ENCODE measurements around the gene HOOK1.
"Not testable (repeated sequence)": the region's sequence is repeated elsewhere in the genome, so short reads cannot be mapped to it uniquely, and the experiment has no call there.

The HOOK1 gene

DNA sequence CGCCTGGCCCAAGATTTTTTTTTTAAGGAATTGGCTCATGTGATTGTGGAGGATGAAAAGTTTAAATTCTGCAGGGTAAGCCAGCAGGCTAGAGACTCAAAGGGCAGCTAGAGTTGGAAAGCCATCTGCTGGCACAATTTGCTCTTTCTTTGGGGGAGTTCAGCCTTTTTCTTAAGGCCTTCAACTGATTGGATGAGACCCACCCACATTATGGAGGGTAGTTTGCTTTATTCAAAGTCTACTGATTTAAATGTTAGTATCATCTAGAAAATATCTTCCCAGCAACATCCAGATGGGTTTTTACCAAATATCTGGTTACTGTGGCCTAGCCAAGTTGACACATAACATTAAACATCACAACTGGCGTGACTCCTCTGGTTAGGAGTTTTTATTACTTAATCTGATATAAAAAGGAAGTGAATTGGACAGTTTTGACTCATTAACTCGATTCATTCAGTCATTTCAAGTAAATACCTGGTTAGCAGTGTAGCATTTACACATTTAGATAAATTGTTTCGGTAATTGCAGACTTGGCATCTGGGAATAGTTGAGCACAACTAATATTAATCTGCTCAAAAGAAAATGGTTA lies 12.4 kb downstream of the HOOK1 start:
- FAIRE-seq: peak; percentile 94

DNA sequence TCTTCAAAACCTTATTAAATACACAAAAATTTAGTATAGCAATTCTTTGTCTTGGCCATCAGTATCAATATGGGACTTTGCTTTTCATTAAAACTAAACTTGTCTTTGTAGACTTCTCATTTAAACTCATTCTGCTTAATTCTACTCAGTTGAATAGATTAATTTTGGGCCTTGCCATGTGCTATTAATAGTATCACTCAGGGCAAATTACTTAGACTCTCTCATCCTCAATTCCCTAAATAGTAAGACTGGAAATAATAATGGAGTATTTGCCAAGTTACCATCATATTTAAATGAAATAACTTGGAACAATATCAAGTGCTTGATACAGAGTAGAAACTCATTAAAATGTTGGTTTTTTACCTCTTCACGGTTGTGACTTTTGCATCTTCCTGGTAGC lies 13.4 kb downstream of the HOOK1 start:
- peak; percentile 51 for FAIRE-seq

DNA sequence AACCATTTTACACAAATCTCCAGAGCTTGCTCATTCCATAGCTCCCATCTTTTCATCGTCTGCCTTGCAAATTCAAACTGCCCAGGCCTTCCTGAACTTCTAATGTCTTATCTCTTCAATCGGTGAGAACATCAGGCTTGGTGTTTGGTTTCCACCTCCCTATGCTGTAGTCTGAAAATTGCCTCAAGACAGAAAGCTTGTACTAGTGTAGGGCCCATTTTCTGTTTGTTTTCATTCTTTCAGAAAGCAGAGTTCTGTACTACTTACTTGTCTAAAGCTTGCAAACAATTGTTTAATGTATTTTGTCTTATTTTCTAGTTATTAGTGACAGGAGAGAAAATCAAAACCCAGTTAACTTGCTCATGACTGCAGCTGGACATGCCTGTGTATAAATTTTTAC lies 16.8 kb downstream of the HOOK1 start:
- FAIRE-seq: no peak

DNA sequence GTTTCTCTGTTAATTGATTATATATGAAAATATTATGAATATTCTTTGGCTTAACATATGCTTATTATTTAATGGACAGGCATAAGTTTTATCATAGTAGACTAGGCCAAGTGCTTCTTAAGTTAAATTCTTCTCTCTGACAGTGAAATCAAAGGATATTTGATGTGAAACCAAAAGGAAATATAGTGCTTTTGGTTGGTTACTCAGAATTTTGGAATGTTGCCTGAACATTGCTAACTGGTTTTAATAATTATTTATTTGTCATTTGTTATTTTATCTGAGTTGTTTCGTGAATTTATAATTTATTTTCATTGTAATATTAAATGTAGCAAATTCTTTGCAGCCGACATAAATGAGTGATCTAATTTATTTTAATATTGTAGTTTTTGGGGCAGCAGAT lies 18.3 kb downstream of the HOOK1 start:
- FAIRE-seq: peak; percentile 95

DNA sequence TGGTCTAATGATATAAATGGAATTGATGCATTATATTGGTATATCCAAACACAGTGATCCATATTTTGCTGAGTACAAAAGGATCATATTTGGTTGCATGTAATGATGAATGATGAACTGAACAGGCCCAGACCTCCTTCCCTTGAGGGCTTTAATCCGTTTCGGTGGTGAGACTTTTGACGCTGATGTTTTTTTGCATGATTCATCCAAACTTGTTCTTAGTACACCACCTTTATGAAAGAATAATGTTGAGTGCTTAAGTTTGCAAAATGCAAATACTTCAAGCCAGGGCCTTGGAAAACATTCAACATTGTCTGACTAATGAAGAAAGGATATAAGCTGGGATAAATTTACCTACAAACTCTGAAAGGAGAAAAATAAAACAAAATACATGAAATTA lies 19.2 kb downstream of the HOOK1 start:
- FAIRE-seq: peak; percentile 62

DNA sequence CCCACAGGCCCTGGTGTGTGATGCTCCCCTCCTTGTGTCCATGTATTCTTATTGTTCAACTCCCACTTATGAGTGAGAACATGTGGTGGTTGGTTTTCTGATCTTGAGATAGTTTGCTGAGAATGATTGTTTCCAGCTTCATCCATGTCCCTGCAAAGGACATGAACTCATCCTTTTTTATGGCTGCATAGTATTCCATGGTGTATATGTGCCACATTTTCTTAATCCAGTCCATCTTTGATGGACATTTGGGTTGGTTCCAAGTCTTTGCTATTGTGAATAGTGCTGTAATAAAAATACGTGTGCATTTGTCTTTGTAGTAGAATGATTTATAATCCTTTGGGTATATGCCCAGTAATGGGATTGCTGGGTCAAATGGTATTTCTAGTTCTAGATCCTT lies 23.1 kb downstream of the HOOK1 start:
- FAIRE-seq: not testable (repeated sequence)

DNA sequence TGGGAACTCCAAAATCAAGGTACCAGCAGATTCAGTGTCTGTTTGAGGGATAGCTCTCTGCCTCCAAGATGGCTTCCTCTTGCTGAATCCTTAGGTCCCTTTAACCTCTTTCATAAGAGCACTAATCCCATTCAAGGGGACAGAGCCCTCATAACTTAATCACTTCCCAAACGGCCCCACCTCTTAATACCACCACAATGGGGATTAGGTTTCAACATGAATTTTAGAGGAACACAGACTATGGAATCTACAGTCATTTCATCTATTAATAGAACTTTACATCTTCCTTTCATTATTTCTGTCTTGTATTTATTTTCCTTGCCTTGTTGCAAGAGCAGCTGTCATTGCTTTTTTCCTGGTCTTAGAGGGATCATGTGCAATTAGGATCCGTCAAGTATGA lies 30.3 kb downstream of the HOOK1 start:
- no peak for FAIRE-seq

DNA sequence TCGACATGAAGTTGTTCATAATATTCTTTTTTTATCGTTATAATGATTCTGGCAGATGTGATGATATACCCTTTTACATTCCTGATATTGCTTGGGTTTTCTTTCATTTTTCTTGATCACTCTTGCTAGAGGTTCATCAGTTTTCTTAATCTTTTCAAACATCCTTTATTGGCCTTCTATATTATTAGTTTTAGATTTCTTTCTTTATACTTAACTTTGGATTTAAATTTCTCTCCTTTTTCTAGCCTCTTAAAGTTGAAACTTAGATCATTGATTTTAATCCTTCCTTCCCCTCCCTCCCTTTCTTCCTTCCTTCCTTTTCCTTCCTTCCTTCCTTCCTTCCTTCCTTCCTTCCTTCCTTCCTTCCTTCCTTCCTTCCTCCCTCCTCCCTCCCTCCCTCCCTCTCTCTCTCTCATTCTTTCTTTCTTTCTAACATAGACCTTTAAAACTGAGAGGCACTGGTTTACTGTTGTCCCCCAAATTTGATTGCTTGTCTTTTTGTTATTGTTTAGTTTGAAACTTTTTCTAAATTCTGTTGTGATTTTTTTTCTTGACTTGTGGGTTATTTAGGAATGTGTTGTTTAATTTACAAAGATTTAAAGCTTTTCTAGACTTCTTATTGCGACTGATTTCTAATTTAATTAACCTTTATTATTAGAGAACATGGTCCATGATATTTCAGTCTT lies 31.6 kb downstream of the HOOK1 start:
- peak; percentile 82 for FAIRE-seq

DNA sequence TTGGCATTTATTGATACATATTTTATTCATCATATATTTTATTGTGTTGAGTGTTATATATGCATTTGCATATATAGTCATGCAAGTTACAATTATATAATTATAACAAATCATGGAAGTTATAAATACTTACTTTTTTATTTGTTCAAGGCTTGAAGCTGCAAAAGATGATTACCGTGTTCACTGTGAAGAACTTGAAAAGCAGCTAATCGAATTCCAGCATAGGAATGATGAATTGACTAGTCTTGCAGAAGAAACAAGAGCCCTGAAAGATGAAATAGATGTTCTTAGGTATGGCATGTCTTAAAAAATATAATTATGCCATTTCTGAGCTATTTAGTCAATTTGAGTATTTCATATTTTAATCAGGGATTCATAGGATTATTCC lies 32.1 kb downstream of the HOOK1 start:
- no peak for FAIRE-seq

DNA sequence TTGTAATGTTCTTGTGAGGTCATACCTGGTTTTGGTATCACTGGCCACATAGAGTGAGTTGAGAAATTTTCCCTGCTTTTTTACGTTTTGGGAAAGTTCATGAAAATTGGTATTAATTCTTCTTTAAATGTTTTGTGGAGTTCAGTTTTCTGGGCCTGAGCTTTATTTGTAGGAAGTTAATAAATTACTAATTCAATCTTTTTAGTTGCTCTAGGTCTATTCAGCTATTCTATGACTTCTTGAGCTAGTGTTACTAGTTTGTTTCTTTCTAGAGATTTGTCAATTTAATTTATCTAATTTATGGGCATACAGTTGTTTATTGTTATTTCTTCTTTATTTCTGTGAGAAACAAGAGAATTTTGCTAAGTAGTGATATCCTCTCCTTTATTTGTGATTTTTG lies 37.4 kb downstream of the HOOK1 start:
- FAIRE-seq: peak; percentile 75

DNA sequence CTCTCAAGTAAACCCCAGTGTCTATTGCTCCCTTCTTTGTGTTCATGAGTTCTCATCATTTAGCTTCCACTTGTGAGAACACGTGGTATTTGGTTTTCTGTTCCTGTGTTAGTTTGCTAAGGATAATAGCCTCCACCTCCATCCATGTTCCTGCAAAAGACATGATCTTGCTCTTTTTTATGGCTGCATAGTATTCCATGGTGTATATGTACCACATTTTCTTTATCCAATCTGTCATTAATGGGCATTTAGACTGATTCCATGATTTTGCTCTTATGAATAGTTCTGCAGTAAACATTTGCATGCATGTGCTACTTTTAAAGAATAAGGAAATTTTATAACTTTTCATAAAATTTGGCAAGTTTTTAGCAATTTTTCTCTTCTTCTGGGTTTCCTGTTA lies 40.5 kb downstream of the HOOK1 start:
- not testable (repeated sequence) for FAIRE-seq

DNA sequence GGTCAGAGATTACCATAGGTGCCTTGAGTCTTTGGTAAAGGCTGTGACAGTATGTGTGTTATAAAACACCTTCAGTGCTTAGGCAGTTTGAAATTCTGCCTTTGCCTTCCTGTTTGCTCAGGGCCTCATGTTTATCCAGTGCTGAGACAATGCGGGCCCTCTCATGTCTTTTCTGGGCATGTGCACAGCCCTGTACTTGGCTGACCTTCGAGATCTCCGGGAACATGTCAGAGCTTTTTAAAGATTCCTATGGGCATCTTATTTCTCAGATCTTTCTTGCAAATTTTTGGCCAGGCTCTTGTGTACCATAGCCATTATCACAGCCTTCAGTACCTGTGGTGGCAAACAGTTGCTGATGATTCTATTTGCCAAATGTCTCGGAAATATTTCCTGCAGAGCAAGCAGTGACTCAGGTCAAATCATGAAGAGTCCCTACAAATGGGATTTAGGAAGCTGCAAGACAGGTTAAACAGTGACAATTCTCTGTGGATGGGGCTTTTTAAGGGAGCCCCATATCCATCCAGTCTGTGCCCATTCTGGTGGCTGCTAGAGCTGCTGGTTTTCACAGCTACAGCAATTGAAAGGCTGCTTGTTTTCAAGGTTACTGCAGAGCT lies 42.1 kb downstream of the HOOK1 start:
- FAIRE-seq: peak; percentile 97

DNA sequence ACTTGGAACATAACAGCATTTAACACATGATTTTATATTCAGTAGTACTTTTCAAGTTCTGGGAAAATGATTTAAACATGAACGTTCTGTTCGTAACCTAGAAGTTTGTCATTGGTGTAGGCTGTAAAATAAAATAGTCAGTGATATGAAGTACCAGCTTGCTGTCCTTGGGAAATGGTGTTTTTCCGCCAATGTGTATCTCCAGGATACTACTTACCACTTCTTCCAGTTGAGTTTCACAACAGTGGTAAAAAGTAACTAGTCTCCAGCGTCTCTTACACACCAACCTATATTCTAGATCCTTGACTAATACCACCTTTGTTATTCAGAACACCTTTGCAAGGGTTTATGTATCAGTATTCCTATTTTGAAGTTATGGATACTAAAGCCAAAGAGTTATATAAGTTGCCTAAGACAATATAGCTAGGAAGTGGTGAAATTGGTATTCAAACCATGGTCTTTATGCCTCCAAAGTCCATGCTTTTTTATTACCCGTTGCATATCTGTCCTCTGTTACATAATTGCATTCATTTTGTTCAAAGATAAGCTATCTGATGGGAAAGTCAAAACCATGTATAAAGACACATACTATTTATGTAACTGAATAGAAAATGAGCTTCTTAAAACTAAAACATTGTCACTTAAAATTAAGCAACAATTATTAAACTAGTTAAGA lies 43.1 kb downstream of the HOOK1 start:
- FAIRE-seq: peak; percentile 58

DNA sequence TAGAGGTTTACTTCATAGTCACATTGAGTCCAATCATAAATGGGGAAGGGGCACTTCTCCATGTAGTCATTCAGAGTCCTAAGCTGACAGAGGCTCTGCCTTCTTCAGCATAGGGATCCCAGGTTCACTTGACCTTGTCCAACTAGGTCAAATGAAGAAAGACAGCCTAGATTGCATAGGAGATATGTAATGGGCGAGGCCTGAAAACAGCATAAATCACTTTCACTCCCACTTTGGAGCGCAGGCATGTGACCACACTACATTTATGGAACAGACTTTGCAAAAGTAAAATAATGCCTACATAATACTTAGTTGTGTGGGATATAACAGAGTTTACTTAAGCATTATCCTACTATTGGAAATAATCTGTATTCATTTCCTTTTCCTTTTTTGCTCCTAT lies 51.7 kb downstream of the HOOK1 start:
- FAIRE-seq: no peak

DNA sequence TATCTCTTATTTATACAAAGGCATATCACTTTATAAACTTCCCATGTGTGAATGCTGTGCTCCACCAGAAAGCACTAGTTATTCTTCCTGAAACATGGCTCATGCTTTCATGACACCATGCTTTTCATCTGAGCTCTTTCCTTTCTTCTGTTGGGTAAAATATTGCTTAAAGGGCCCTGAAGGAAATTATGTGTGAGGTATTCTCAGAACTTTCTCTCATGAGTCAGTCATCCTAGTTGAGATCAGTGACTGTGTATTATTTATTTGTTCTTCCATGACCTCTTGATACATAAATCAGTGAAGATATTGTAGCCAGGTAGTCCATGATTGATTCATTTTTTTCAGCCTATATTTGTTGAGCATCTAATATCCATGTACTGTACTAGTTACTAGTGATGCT lies 57.0 kb downstream of the HOOK1 start:
- no peak for FAIRE-seq

DNA sequence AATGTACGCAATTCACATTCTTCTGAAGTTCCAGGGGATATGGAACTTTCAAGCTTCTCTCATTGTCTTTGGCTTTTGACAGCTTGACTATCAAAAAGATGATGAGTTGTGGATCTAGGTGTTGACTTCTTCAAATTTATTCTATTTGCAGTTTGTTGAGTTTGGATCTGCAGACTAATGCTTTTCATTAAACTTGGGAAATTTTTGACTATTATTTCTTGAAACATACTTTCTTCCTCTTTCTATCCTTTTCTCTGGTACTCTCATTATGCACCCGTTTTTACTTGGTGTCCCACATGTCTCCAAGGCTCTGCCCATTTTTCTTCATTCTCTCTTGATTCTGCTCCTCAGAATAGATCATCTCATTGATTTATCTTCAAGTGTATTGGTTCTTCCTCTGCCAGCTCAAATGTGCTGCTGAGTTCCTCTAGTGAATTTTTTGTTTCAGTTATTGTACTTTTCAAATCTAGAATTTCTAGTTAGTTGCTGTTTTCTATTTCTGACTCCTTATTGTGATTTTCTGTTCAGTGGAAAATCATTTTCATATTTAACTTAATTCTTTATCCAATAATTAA lies 62.4 kb downstream of the HOOK1 start:
- no peak for FAIRE-seq

DNA sequence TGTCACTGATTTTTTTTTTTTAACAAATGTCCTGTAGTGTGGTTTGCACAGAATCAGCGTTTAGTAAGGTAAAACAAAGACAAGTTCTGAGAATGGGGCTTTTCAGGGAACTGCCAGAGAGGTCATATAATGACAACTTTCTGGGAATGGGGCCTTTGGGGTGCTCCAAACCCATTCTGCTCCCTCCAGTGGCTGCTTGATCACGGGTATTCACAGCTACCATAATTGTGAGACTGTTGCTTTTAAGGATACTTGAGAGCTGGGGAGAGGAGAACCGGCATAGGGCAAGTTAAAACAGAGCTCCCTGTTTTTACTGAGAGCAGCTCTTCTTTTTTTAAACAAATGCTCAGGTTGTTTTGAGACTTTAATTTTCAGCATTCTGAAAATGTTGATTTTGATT lies 63.6 kb downstream of the HOOK1 start:
- FAIRE-seq: no peak

DNA sequence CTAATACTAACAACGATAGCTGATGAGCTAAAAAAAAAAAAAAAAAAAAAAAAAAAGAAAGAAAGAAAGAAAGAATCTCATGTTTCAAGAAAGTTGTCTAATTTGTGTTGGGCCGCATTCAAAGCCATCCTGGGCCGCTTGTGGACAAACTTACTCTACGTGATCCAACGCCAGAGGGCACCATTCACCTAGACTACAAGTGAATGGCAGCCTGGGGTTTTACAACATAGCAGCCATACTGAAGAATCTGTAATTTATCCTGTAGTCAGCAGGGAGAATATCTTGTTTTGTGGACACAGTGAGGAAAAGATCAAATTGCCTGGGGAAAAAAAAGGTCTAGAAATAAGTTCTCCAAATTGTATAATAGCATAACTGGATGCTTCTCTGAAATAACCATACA lies 64.8 kb downstream of the HOOK1 start:
- FAIRE-seq: no peak

DNA sequence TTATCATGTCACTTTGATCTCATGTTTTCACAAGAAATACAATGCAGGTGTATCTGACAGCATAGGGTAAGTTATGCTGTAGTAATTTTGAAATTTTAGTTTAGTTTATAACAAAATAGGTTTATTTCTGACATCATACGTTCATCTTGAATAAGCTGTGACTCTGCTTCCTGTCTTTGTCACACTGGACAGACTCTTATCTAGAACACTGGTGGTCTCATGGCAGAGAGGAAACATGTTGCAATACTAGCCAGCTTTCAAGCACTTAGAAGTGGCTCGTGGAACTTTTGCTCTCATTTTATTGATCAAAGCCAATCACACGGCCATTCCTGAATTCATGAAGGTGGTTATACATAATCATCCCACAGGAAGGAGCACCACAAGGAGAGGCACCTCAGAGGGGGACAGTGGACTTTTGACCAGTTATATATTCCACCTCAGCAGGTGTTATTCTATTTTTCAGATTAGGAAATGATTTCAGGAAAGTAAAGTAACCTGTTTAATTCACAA lies 65.3 kb downstream of the HOOK1 start:
- FAIRE-seq: peak; percentile 21

DNA sequence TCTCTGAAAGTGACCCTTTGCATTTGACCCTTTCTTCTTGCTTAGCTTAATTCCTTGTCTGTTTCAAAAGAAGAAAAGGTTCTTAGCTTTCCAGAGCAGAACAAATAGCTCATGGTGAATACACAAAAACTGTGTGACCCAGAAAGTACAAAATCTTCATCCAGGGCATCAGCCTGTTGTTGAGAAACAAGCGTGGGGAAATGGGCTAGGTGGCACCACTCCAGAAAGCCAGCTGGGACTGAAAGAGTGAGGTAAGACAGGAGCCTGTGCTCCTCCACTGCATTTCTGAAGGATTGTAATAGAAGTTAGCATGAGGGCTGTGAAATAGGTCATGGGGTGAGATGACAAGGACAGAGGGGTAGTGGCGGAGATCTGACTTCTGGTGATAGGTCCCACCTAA lies 66.0 kb downstream of the HOOK1 start:
- no peak for FAIRE-seq

DNA sequence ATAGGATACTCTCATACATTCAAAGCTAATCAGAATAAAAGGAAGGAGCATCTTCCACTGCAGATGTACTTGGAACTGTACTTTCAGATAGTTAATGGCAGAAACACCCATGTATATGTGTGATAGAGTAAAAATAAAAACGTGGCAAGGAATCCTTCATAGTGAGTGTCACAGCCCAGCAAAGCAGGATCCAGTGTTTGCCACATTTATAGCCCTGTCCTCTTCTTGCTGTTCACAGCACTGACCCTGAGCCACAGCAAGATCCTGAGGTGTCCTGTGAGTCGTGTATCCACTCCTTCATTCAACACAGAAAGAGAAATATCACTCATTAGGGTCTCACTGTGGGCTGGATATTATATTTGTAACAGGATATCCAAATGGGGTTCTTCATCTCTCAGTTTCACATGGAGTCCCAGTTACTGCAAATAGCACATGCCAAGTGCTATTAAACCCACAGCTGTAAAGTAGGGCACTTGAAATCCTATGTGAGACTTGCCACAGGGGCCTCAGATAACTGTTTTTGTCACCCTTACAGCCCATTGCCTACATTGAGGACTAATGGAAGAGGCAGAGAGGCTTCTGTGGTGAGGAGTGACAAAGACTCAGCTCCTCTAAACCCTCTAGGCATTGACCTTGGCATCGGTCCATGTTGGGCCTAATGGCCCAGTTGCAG lies 70.5 kb downstream of the HOOK1 start:
- FAIRE-seq: no peak

DNA sequence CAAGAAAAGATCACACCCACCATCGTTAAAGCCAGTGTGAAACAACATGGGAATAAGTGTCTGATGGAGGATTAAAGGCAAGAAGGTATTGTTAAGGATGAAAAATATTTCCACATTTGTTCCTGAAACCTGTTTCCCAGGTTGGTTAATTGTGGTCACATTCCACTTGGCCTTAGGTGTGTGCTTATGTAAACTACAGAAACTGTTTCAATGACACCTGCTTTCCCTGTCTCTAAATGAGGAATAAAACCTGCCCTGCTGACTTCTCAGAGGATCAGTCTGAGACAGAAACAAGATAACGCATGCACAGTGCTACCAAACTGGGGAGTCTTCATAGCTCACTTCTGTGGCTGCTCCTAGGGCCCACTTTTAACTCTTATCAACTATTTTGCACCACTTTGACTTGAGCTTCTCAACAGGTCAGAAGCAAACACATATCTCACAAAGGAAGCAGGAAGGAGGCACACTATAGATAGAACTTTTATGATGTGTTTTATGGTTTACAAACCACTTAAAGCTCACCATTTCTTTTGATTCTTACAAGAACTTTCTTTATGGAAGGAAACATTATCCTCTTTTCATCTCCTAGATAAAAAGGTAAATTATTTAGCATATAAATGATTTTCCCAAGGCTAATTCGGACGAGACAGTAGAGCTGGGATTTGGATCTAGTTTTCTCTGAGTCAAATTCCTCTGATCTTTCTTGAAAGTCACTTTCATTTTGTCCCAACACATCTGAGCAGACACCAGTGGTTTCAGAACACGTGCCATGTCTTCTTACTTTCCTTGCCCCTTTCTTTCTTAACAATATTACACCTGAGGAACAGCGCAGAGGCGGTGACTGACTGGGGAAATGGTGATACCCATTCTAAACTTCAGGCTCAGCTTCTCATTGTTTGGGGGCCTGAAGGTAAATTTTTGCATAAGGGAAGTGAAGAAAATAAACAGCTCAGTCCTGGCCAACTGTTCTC lies 78.4 kb downstream of the HOOK1 start:
- FAIRE-seq: no peak
